ENCODE data around the gene C9orf72.

GRCh38 chr9:27595733-27596132, 22.5 kb upstream of the C9orf72 start:
- no peak for TF ChIP-seq CTCF (IDR thresholded peaks at IDR 0.05)
- no peak for TF ChIP-seq POLR2A (IDR thresholded peaks at IDR 0.05)
